NB4 (cell line): ENCODE data around the gene NSMCE1.
A peak's percentile ranks its signal among the peaks of the same experiment; 100 is the strongest.

ENCODE experiments used
- DNase-seq: peaks from one replicate; pipeline ENCODE4 v3.0.0; 2010; ENCODE audit warnings: low read depth
- H3K4me3 ChIP-seq: one replicate; pipeline ENCODE4 v1.5.1; 2011; ENCODE audit warnings: mild to moderate bottlenecking, low read depth, low read length, moderate library complexity
- MAX ChIP-seq: IDR thresholded peaks from 2 replicates; pipeline ENCODE4 v1.6.1; 2011; ENCODE audit warnings: low read depth, low read length
- MYC ChIP-seq: IDR thresholded peaks from 2 replicates; pipeline ENCODE4 v1.6.1; 2011; ENCODE audit warnings: low read depth, low read length
- POLR2A ChIP-seq: IDR thresholded peaks from 2 replicates; pipeline ENCODE4 v1.6.1; 2011; ENCODE audit warnings: mild to moderate bottlenecking; ENCODE audit not compliant: insufficient read length; ENCODE audit errors: extremely low read depth
- TF ChIP-seq, protein P1 (sequence below): IDR thresholded peaks from one replicate; pipeline ENCODE4 v1.5.1; 2012; ENCODE audit warnings: low read depth, low read length

NSMCE1 gene

GRCh38 chr16:27179500-27180072, 89.0 kb downstream of the NSMCE1 start:
- DNase-seq = peak; percentile 86
- no peak overlapping the region for H3K4me3 ChIP-seq
- TF ChIP-seq MYC (no peak), POLR2A (no peak), MAX (no peak)
- TF ChIP-seq, protein P1, sequence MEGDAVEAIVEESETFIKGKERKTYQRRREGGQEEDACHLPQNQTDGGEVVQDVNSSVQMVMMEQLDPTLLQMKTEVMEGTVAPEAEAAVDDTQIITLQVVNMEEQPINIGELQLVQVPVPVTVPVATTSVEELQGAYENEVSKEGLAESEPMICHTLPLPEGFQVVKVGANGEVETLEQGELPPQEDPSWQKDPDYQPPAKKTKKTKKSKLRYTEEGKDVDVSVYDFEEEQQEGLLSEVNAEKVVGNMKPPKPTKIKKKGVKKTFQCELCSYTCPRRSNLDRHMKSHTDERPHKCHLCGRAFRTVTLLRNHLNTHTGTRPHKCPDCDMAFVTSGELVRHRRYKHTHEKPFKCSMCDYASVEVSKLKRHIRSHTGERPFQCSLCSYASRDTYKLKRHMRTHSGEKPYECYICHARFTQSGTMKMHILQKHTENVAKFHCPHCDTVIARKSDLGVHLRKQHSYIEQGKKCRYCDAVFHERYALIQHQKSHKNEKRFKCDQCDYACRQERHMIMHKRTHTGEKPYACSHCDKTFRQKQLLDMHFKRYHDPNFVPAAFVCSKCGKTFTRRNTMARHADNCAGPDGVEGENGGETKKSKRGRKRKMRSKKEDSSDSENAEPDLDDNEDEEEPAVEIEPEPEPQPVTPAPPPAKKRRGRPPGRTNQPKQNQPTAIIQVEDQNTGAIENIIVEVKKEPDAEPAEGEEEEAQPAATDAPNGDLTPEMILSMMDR = peak; percentile 95

- DNase-seq = no peak
- TF ChIP-seq MAX = no peak
- no peak for TF ChIP-seq MYC
- no peak for TF ChIP-seq POLR2A
- TF ChIP-seq, protein P1 = no peak
Observed at GRCh38 chr16:27177031-27177774, 91.4 kb downstream of the NSMCE1 start.

GRCh38 chr16:27175888-27176287, 92.7 kb downstream of the NSMCE1 start:
- TF ChIP-seq MYC (no peak), MAX (no peak), POLR2A (no peak)
- TF ChIP-seq, protein P1 = no peak
- peak; percentile 24 for DNase-seq
- no peak overlapping the region for H3K4me3 ChIP-seq

More at GRCh38 chr16:27177031-27177774, 91.4 kb downstream of the NSMCE1 start:
- H3K4me3 ChIP-seq = no peak overlapping the region
